ENCODE measurements around the gene CFL2. TPM values are rescaled to one million over a fixed set of nuclear protein-coding genes. Genes with fewer than 3 reads are reported as not detected.
A peak's percentile ranks its signal among the peaks of the same experiment; 100 is the strongest.

The CFL2 gene
- total RNA-seq, 1 experiment from 2014 or later: 41.9 TPM

- H3K4me3 ChIP-seq (ENCODE audit: low read depth, low read length): no peak overlapping the region
- Mint-ChIP-seq H3K4me1 (ENCODE audit: low read depth, unreplicated experiment) (peaks cover 22% of the 10 kb centered on the region), H3K9me3 (ENCODE audit: unreplicated experiment) (peaks cover 9% of the 10 kb centered on the region), H3K36me3 (ENCODE audit: insufficient read depth, unreplicated experiment) (peaks cover 18% of the 10 kb centered on the region), H3K4me3 (ENCODE audit: unreplicated experiment) (peak overlapping the region; percentile 48), H3K27ac (ENCODE audit: unreplicated experiment) (peak overlapping the region; percentile 85), H3K27me3 (ENCODE audit: insufficient read depth, unreplicated experiment) (no peaks in the 10 kb centered on the region)
- ChIA-PET POLR2A (interaction anchor here (0.5 to 1.5 kb wide), 5 partner anchors 14 to 427 kb away, joined by 3 to 7 read pairs (median 4); partner anchors contain the start of genes CFL2 and SRP54), CTCF (interaction anchor here (0.6 to 1.9 kb wide), 4 partner anchors 11 to 1093 kb away, joined by 3 to 20 read pairs (median 4); partner anchors contain the start of genes BRMS1L and CFL2)
- TF ChIP-seq, protein P1, sequence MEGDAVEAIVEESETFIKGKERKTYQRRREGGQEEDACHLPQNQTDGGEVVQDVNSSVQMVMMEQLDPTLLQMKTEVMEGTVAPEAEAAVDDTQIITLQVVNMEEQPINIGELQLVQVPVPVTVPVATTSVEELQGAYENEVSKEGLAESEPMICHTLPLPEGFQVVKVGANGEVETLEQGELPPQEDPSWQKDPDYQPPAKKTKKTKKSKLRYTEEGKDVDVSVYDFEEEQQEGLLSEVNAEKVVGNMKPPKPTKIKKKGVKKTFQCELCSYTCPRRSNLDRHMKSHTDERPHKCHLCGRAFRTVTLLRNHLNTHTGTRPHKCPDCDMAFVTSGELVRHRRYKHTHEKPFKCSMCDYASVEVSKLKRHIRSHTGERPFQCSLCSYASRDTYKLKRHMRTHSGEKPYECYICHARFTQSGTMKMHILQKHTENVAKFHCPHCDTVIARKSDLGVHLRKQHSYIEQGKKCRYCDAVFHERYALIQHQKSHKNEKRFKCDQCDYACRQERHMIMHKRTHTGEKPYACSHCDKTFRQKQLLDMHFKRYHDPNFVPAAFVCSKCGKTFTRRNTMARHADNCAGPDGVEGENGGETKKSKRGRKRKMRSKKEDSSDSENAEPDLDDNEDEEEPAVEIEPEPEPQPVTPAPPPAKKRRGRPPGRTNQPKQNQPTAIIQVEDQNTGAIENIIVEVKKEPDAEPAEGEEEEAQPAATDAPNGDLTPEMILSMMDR (IDR thresholded peaks at IDR 0.05; ENCODE audit: insufficient read depth in 1 of 2, low read depth in 1 of 2, low read length in 1 of 2, severe bottlenecking in 1 of 2, unreplicated experiment in 1 of 2): no peak
- no peaks in the 10 kb centered on the region for H3K36me3 ChIP-seq (ENCODE audit: control insufficient read depth, insufficient read depth, low read length)
- no peaks in the 10 kb centered on the region for H3K9me3 ChIP-seq
- H3K27me3 ChIP-seq (replicated peaks; ENCODE audit: control insufficient read depth, insufficient read depth, low read length): no peaks in the 10 kb centered on the region
- DNase-seq: peak in 1 of 2 experiments; percentile 65
- BruUV-seq (replicated peaks): no TSS peak
- intact Hi-C loops (cut with micrococcal nuclease; ENCODE audit: unreplicated experiment): loop anchor here (2.0 kb wide), 1 partner anchor 14 kb away; no protein-coding TSS in a partner anchor
- H3K4me1 ChIP-seq: peaks cover 28% of the 10 kb centered on the region
Observed at GRCh38 chr14:34733245-34733644, 18.9 kb upstream of the CFL2 start.

- TSS peak; percentile 83 for BruUV-seq (replicated peaks)
- H3K27me3 Mint-ChIP-seq (ENCODE audit: insufficient read depth, unreplicated experiment): no peaks in the 10 kb centered on the region
- intact Hi-C loops (cut with micrococcal nuclease; ENCODE audit: unreplicated experiment): loop anchor here (2.0 kb wide), 1 partner anchor 14 kb away; no protein-coding TSS in a partner anchor
- H3K9me3 ChIP-seq: no peaks in the 10 kb centered on the region
- H3K36me3 ChIP-seq (ENCODE audit: control insufficient read depth, insufficient read depth, low read length): no peaks in the 10 kb centered on the region
- H3K9me3 Mint-ChIP-seq (ENCODE audit: unreplicated experiment): peaks cover 9% of the 10 kb centered on the region
- H3K27me3 ChIP-seq (replicated peaks; ENCODE audit: control insufficient read depth, insufficient read depth, low read length): no peaks in the 10 kb centered on the region
- peaks cover 28% of the 10 kb centered on the region for H3K4me1 ChIP-seq
- ChIA-PET CTCF (interaction anchor here (0.6 to 1.9 kb wide), 4 partner anchors 10 to 1094 kb away, joined by 3 to 20 read pairs (median 4); partner anchors contain the start of genes BRMS1L and CFL2), POLR2A (interaction anchor here (0.5 to 1.5 kb wide), 5 partner anchors 14 to 427 kb away, joined by 3 to 7 read pairs (median 4); partner anchors contain the start of genes CFL2 and SRP54)
- TF ChIP-seq, protein P1 (IDR thresholded peaks at IDR 0.05; ENCODE audit: insufficient read depth in 1 of 2, low read depth in 1 of 2, low read length in 1 of 2, severe bottlenecking in 1 of 2, unreplicated experiment in 1 of 2): no peak
- peak overlapping the region; percentile 48 for H3K4me3 Mint-ChIP-seq (ENCODE audit: unreplicated experiment)
- H3K4me1 Mint-ChIP-seq (ENCODE audit: low read depth, unreplicated experiment): peaks cover 22% of the 10 kb centered on the region
- peaks cover 18% of the 10 kb centered on the region for H3K36me3 Mint-ChIP-seq (ENCODE audit: insufficient read depth, unreplicated experiment)
- H3K27ac Mint-ChIP-seq (ENCODE audit: unreplicated experiment): peak overlapping the region; percentile 85
- H3K4me3 ChIP-seq (ENCODE audit: low read depth, low read length): no peak overlapping the region
- no peak for DNase-seq
Observed at GRCh38 chr14:34732802-34733201, 18.4 kb upstream of the CFL2 start.

- Mint-ChIP-seq H3K27ac (ENCODE audit: unreplicated experiment) (no peak overlapping the region), H3K4me3 (ENCODE audit: unreplicated experiment) (no peak overlapping the region), H3K4me1 (ENCODE audit: low read depth, unreplicated experiment) (peaks cover 8% of the 10 kb centered on the region), H3K27me3 (ENCODE audit: insufficient read depth, unreplicated experiment) (no peaks in the 10 kb centered on the region), H3K36me3 (ENCODE audit: insufficient read depth, unreplicated experiment) (no peaks in the 10 kb centered on the region), H3K9me3 (ENCODE audit: unreplicated experiment) (no peaks in the 10 kb centered on the region)
- Histone ChIP-seq H3K27me3 (replicated peaks; ENCODE audit: control insufficient read depth, insufficient read depth, low read length) (no peaks in the 10 kb centered on the region), H3K36me3 (ENCODE audit: control insufficient read depth, insufficient read depth, low read length) (no peaks in the 10 kb centered on the region), H3K4me1 (peaks cover 7% of the 10 kb centered on the region), H3K4me3 (ENCODE audit: low read depth, low read length) (no peak overlapping the region), H3K9me3 (no peaks in the 10 kb centered on the region)
- no TSS peak for BruUV-seq (replicated peaks)
- DNase-seq: no peak
- CTCF ChIA-PET: interaction anchor here (1.8 kb wide), 1 partner anchor 10 kb away, joined by 8 read pairs; the partner anchor contains the start of gene CFL2
- TF ChIP-seq, protein P1 (IDR thresholded peaks at IDR 0.05; ENCODE audit: insufficient read depth in 1 of 2, low read depth in 1 of 2, low read length in 1 of 2, severe bottlenecking in 1 of 2, unreplicated experiment in 1 of 2): no peak
- intact Hi-C loops (cut with micrococcal nuclease; ENCODE audit: unreplicated experiment): loop anchor here (1.0 kb wide), 1 partner anchor 52 kb away; no protein-coding TSS in a partner anchor
- POLR2A ChIA-PET: no interaction called here
Observed at GRCh38 chr14:34723867-34724266, 9.5 kb upstream of the CFL2 start.

Measured in Caco-2 (cell line).